PC-9 (cell line): ENCODE results near the gene CRYGD. TPM values are rescaled to one million over a fixed set of nuclear protein-coding genes. Genes with fewer than 3 reads are reported as not detected.

Source experiments
- BruUV-seq: library from RNA; stranded (reverse); fragments of 400-500 nt; replicated peaks from 2 replicates; lab custom pipeline; 2021; lab: Mats Ljungman, UMichigan
- CTCF ChIA-PET: fragments of 300-600 bp; sonication (Branson Sonifier 250); formaldehyde crosslinking; loops from one replicate; lab custom pipeline; 2022; ENCODE audit warnings: antibody characterized with exemption; lab: Charles Lee
- POLR2A ChIA-PET: fragments of 300-600 bp; sonication (Branson Sonifier 250); formaldehyde crosslinking; loops from one replicate; lab custom pipeline; 2022; ENCODE audit warnings: antibody characterized with exemption; ENCODE audit not compliant: unreplicated experiment; lab: Charles Lee
- DNase-seq, 2 experiments: peaks; one replicate each; pipeline versions ENCODE4 v3.0.0 to v3.0.0-alpha.2; 2015 to 2022; ENCODE audit warnings: mixed read lengths in 1 of 2
- H2AFZ ChIP-seq: fragments of 200-600 bp; sonication (generic); 2 replicates; pipeline ENCODE4 v1.8.1; 2017; ENCODE audit warnings: antibody characterized with exemption
- H3F3A ChIP-seq: fragments of 200-600 bp; sonication (generic); 2 replicates; pipeline ENCODE4 v1.8.1; 2017; ENCODE audit warnings: antibody characterized with exemption, mild to moderate bottlenecking, low read depth; ENCODE audit not compliant: insufficient read depth
- H3K27ac ChIP-seq: fragments of 200-600 bp; sonication (generic); 2 replicates; pipeline ENCODE4 v1.6.1; 2016; ENCODE audit warnings: mixed run types
- H3K27me3 ChIP-seq: fragments of 200-600 bp; sonication (generic); 2 replicates; pipeline ENCODE4 v1.6.1; 2016; ENCODE audit warnings: low read depth, mixed run types; ENCODE audit not compliant: insufficient read depth
- H3K36me3 ChIP-seq: fragments of 200-600 bp; sonication (generic); 2 replicates; pipeline ENCODE4 v1.6.1; 2016; ENCODE audit warnings: low read depth, mixed run types
- H3K4me1 ChIP-seq: fragments of 200-600 bp; sonication (generic); replicated peaks from 2 replicates; pipeline ENCODE4 v1.6.1; 2016; ENCODE audit warnings: mixed run types; ENCODE audit not compliant: insufficient read depth
- H3K4me2 ChIP-seq: fragments of 200-600 bp; sonication (generic); 2 replicates; pipeline ENCODE4 v1.6.1; 2017; ENCODE audit warnings: mixed run types
- H3K4me3 ChIP-seq: fragments of 200-600 bp; sonication (generic); 2 replicates; pipeline ENCODE4 v1.6.1; 2016; ENCODE audit warnings: mixed run types
- H3K79me2 ChIP-seq: fragments of 200-600 bp; sonication (generic); 2 replicates; pipeline ENCODE4 v1.6.1; 2017; ENCODE audit warnings: low read depth, mixed run types
- H3K9me2 ChIP-seq: fragments of 200-600 bp; sonication (generic); 2 replicates; pipeline ENCODE4 v1.8.1; 2017; ENCODE audit warnings: mild to moderate bottlenecking; ENCODE audit not compliant: insufficient read depth
- H3K9me3 ChIP-seq: fragments of 200-600 bp; sonication (generic); 2 replicates; pipeline ENCODE4 v1.8.1; 2016; ENCODE audit warnings: low read depth; ENCODE audit not compliant: insufficient read depth
- H4K20me1 ChIP-seq: fragments of 200-600 bp; sonication (generic); 2 replicates; pipeline ENCODE4 v1.8.1; 2017; ENCODE audit not compliant: insufficient read depth
- CTCF ChIP-seq: fragments of 200-600 bp; sonication (generic); conservative IDR thresholded peaks from 2 replicates; pipeline ENCODE4 v1.6.1; 2017; ENCODE audit warnings: mixed run types, antibody characterized with exemption, mild to moderate bottlenecking, moderate library complexity
- EZH2 ChIP-seq: fragments of 200-600 bp; sonication (generic); IDR thresholded peaks from 2 replicates; pipeline ENCODE4 v1.8.0; 2017; ENCODE audit warnings: antibody characterized with exemption, low read depth
- intact Hi-C: fragments of 100-400 bp; cut with micrococcal nuclease; formaldehyde crosslinking; loops from one replicate; pipeline ENCODE4 v1.10.0; 2022; ENCODE audit not compliant: unreplicated experiment
- total RNA-seq: library from RNA; stranded (reverse); gene quantifications from 2 replicates; pipeline ENCODE4 v1.2.3, GENCODE V29; 2021

Gene CRYGD
- total RNA-seq, 1 experiment from 2014 or later: not detected

DNA sequence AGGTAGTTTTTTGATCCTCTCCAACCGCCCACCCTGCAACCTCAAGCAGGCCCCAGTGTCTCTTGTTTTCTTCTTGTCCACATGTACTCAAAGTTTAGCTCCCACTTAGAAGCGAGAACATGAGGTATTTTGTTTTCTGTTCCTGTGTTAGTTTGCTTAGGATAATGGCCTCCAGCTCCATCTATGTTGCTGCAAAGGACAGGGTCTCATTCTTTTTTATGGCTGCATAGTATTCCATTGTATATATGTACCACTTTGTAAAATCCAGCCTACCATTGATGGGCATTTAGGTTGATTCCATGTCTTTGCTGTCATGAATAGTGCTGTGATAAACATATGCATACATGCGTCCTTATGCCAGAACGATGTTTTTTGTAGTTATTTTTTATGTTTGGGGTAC lies 2.8 kb upstream of the CRYGD start:
- ChIA-PET CTCF (no interaction called here), POLR2A (no interaction called here)
- TF ChIP-seq CTCF (no peak), EZH2 (no peak)
- Histone ChIP-seq H3K4me1 (no peaks in the 10 kb centered on the region; the same call in 1 of the 2 replicates), H3K79me2 (no peaks in the 10 kb centered on the region), H3K9me2 (no peaks in the 10 kb centered on the region), H3K9me3 (no peaks in the 10 kb centered on the region), H3K36me3 (no peaks in the 10 kb centered on the region), H2AFZ (no peak overlapping the region), H3K27ac (no peak overlapping the region), H3K4me3 (no peak overlapping the region), H3K4me2 (no peak overlapping the region), H4K20me1 (no peaks in the 10 kb centered on the region), H3F3A (no peaks in the 10 kb centered on the region), H3K27me3 (no peaks in the 10 kb centered on the region)
- intact Hi-C loops: no loop called here
- no TSS peak for BruUV-seq
- no peak for DNase-seq

DNA sequence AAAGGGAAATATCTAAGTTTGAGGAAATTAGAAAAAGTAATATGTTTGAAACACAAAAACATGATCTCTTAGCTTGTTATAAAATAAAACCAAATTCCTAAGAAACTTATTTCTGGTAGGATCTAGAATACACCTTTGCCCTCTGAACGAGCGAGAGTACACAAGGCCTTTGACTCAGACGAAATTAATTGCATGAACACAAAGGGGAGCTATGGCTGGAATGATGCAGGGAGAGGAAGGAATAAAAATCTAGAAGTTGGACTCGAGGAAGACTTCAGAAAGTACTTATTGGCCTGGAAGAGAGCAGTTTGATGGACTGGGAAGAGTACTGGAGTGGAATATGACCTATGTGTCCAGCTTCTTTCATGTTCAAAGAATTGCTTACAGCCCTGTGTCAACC lies 927 bp upstream of the CRYGD start:
- intact Hi-C loops: no loop called here
- Histone ChIP-seq H4K20me1 (no peaks in the 10 kb centered on the region), H2AFZ (no peak overlapping the region), H3K4me2 (no peak overlapping the region), H3K9me2 (no peaks in the 10 kb centered on the region), H3K79me2 (no peaks in the 10 kb centered on the region), H3K9me3 (no peaks in the 10 kb centered on the region), H3K4me1 (no peaks in the 10 kb centered on the region; the same call in 1 of the 2 replicates), H3K27ac (no peak overlapping the region), H3F3A (no peaks in the 10 kb centered on the region), H3K4me3 (no peak overlapping the region), H3K36me3 (no peaks in the 10 kb centered on the region), H3K27me3 (no peaks in the 10 kb centered on the region)
- DNase-seq: no peak
- POLR2A ChIA-PET: no interaction called here
- CTCF ChIA-PET: no interaction called here
- TF ChIP-seq CTCF (no peak), EZH2 (no peak)
- no TSS peak for BruUV-seq

DNA sequence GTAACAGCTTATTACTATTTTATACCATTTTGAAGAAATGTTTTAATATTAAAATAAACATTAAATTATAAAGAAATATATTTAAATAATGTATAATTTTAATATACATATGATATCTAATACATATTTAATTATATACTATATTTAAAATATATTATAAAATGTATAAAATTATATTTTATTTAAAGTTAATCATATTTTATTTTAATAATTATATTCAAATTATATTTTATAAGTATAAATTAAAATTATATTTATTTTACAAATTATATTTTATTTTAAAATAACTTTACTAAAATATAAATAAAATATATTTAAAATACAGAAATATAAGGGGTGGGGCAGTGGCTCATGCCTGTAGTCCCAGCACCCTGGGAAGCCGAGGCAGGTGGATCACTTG lies 2.1 kb downstream of the CRYGD start:
- Histone ChIP-seq H3K9me3 (no peaks in the 10 kb centered on the region), H3K4me3 (no peak overlapping the region), H3F3A (no peaks in the 10 kb centered on the region), H2AFZ (no peak overlapping the region), H3K9me2 (no peaks in the 10 kb centered on the region), H3K4me1 (no peaks in the 10 kb centered on the region), H3K27me3 (no peaks in the 10 kb centered on the region), H3K79me2 (no peaks in the 10 kb centered on the region), H3K27ac (no peak overlapping the region), H3K4me2 (no peak overlapping the region), H4K20me1 (no peaks in the 10 kb centered on the region), H3K36me3 (no peaks in the 10 kb centered on the region)
- no peak for DNase-seq
- ChIA-PET POLR2A (no interaction called here), CTCF (interaction anchor here (0.6 kb wide), 1 partner anchor 44 kb away, joined by 9 read pairs; no protein-coding TSS in a partner anchor)
- intact Hi-C loops: no loop called here
- no TSS peak for BruUV-seq
- TF ChIP-seq EZH2 (no peak), CTCF (no peak)
